CD4-positive, alpha-beta T cell treated with Interleukin-4 for 4 hours (primary cell): ENCODE data around the gene CNTN1.

Source experiments
- DNase-seq: peaks from one replicate; pipeline ENCODE4 v3.0.0-alpha.2; 2020

Gene CNTN1

GRCh38 chr12:40870981-40871380 lies 178.7 kb downstream of the CNTN1 start:
- DNase-seq, result no peak

GRCh38 chr12:40874868-40875267 lies 182.6 kb downstream of the CNTN1 start:
- no peak for DNase-seq

- no peak for DNase-seq
Observed at GRCh38 chr12:40889329-40889728, 197.1 kb downstream of the CNTN1 start.

GRCh38 chr12:40892528-40892927 lies 200.3 kb downstream of the CNTN1 start:
- no peak for DNase-seq

GRCh38 chr12:40898505-40898904 lies 206.3 kb downstream of the CNTN1 start:
- DNase-seq, result no peak

GRCh38 chr12:40903040-40903439 lies 210.8 kb downstream of the CNTN1 start:
- DNase-seq, result no peak

- DNase-seq, result no peak
Observed at GRCh38 chr12:40907115-40907527, 214.9 kb downstream of the CNTN1 start.

GRCh38 chr12:40911676-40912075 lies 219.4 kb downstream of the CNTN1 start:
- DNase-seq, result no peak

GRCh38 chr12:40915172-40915571 lies 222.9 kb downstream of the CNTN1 start:
- no peak for DNase-seq

GRCh38 chr12:40917561-40917960 lies 225.3 kb downstream of the CNTN1 start:
- DNase-seq, result no peak

GRCh38 chr12:40921563-40922163 lies 229.4 kb downstream of the CNTN1 start:
- DNase-seq, result no peak

- no peak for DNase-seq
Observed at GRCh38 chr12:40937891-40938290, 245.7 kb downstream of the CNTN1 start.

- no peak for DNase-seq
Observed at GRCh38 chr12:40942326-40942725, 250.1 kb downstream of the CNTN1 start.

GRCh38 chr12:40945772-40946171 lies 253.5 kb downstream of the CNTN1 start:
- no peak for DNase-seq

GRCh38 chr12:40946612-40947194 lies 254.5 kb downstream of the CNTN1 start:
- peak; percentile 15 for DNase-seq

- DNase-seq, result no peak
Observed at GRCh38 chr12:40947797-40948196, 255.6 kb downstream of the CNTN1 start.

- DNase-seq, result no peak
Observed at GRCh38 chr12:40953076-40953475, 260.8 kb downstream of the CNTN1 start.

GRCh38 chr12:40957417-40957816 lies 265.2 kb downstream of the CNTN1 start:
- DNase-seq, result no peak

GRCh38 chr12:40959041-40959440 lies 266.8 kb downstream of the CNTN1 start:
- DNase-seq, result no peak

- no peak for DNase-seq
Observed at GRCh38 chr12:40963751-40964150, 271.5 kb downstream of the CNTN1 start.

GRCh38 chr12:40969796-40970195 lies 277.6 kb downstream of the CNTN1 start:
- DNase-seq, result no peak

- DNase-seq, result no peak
Observed at GRCh38 chr12:40970320-40970907, 278.2 kb downstream of the CNTN1 start.

GRCh38 chr12:40971911-40972310 lies 279.7 kb downstream of the CNTN1 start:
- no peak for DNase-seq

GRCh38 chr12:40976546-40976945 lies 284.3 kb downstream of the CNTN1 start:
- DNase-seq, result no peak
